Measurements from ENCODE around the gene TRMT11.
"Not testable (repeated sequence)": the region's sequence is repeated elsewhere in the genome, so short reads cannot be mapped to it uniquely, and the experiment has no call there.

Gene TRMT11

DNA sequence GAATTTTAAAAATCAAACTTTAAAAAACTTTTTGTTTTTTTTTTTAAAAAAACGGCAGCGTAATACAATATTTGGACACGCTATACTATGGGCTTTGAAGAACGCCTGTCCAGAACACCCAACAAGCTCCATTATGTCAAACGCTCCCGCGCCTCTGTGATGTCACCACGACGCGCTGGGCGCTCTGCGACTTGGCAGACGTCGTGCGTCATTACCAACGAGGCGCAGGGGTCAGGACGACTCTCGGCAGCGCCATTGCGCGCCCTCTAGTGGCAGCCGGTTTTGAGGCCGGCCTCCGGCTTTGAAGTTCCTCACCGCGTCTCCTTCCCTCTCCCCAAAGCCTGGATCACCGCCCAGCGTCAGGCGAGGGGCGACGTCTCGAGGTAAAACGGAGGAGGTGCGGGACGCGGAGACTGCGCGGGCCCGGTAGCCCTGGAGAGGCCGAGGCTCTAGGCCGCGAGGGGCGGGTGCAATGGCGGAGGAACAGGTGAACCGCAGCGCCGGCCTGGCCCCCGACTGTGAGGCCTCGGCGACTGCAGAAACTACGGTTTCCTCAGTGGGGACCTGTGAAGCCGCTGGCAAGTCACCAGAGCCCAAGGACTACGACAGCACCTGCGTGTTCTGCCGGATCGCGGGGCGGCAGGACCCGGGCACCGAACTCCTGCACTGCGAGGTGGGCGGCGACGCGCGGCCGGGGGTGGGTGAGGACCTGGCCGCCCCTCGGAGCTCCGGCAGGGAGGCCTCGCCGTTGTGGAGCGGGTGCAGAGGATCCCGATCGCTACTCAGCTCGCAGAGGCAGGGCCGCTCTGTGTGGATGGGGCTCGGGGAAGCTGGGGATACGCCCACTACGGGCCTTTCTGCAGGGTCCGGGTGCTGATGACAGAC is 29.6 kb upstream of the TRMT11 start, which contains the start of gene HINT3:
TSS of gene HINT3 (plus strand) at position 265 of the 885 bp plus-strand sequence. CDS start at position 473, 208 bp downstream.
- peak; percentile 91 to 92 for DNase-seq

DNA sequence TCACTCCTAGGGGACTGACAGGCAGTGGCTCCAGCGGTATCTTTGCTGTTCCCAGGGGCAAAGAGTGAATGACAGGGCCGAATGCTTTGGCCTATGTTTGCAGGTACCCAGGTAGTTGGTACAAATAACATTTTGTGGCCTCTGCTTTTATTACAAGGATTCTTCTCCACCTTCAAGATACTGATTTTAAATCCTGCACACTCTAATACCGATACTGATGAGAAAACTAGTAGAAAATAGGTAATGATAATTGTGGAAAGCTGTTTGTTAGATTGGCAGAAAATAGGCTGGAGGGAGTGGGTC is 29.0 kb upstream of the TRMT11 start:
- DNase-seq, result no peak

DNA sequence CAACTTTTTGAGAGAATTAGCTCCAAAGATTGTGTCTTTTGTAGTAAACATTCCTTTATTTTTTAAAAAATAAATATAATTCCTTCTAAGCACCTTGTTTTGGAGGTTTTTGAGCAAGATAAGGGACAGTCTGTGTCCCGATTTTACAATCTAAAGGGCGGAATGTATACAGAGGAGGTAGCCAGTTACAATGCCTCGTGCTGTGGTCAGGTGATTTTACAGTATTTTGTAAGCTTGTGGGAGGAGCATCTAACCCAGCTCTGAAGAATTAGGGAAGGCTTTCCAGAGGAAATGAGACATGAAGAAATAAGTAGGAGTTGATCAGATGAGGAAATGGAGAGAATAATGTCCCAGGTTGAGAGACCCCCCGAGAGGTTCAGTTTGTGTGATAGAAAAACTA is 28.5 kb upstream of the TRMT11 start:
- DNase-seq, result no peak

DNA sequence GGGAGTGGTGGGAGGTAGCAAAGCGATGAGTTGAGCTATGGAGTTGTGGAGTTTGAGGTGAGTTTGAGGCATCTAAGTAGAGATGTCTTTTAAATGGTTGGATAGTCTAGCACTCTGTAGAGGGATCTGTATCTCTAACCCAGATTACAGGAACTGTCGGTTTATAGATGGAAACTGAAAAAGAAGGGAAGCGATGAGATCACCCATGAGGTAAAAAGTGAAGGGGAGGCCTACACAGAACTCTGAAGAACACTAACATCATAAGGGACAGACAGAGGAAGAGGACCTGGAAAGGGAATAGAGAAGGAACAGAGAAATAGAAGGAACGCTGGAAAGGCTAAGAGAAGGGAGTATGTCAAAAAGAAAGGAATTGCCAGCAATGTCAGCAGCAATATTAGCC is 27.3 kb upstream of the TRMT11 start:
- DNase-seq, result no peak

DNA sequence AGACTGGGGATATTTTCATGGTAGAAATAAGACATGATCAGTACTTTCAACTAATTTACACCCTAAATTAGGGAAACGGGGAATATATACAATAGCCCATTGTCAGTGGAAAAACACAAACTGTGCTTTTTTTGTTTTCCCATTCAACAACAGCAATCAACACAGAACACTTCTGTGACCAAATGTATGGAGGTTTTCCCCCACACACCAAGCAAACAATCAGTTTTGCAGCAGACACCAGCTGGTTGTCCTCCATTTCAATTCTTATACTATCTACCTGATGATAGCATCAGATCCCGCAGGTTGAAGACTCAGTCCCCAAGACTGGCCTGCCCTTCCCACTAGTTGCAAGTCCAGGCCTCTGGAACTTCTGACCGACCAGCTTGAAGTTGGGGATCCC is 25.2 kb upstream of the TRMT11 start:
- DNase-seq, result no peak

DNA sequence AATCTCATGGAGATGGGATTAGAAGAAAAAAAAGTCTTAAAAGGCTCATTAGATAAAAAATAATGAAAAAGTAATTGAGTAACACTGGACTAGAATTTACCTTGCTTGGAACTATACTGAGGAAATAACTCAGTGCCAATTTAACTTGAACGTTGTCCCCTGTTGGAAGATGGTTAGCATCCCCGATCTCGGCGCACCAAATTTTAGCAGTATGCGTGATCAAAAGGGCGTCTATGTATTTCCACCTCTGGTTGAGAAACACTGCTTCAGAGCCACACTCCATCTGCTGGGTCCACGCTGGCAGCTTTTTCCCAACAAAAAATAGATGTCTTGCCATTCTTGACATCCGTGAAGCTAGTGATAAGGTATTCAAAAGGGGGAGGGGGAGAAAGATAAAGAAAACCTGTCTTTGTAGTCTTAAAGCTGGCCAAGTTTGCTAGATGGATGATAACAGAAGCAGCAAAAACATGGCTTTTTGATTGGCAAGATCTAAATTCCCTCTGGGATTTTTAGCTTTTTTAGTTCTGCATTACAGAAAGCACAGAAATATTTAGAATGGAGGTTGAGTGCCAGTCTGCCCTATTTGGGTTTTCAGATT is 23.3 kb upstream of the TRMT11 start:
- no peak for DNase-seq

DNA sequence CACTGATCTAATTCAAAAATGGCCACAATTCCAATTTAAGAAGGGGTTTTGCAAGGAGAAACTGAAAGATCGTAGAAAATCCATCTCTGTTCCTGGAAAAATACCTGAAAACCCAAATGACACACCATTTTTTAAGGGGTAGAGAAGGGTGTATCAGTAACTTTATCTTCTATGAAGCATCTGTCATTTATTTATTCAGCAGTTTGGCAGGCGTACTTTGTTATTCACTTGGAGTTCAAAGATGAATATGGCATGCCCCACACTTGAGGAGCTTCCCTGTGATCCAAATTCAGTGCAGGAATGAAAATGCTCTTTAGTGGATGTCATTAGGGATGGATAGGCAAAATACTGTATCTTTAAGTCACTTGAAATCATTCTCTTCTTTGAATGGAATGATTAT is 22.5 kb upstream of the TRMT11 start:
- DNase-seq, result no peak

DNA sequence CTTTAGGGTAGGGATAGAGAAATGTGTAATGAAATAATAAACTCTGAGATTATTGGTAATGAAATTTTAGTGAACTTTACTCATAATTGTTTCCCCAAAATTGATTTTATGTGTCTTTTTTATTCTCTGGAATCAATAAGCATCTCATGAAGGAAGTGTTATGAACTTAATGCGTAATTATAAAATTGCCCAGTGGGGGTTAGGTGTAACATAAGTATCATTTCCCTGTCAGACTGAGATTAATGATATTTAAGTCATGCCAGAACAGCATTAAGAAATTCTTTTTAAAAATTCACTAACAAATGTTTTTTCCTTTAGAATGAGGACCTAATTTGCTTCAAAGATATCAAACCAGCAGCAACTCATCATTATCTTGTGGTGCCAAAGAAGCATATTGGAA is 19.8 kb upstream of the TRMT11 start:
- no peak for DNase-seq

DNA sequence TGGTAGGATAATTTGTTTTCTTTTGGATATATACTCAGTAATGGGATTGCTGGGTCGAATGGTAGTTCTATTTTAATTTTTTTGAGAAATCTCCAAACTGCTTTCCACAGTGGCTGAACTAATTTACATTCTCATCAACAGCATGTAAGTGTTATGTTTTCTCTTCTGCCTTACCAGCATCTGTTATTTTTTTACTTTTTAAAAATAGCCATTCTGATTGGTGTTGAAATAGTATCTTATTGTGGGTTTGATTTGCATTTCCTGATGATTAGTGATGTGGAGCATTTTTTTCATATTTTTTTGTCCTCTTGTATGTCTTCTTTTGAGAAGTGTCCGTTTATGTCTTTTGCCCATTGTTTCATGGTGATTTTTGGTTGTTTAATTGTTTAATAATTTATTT is 17.8 kb upstream of the TRMT11 start:
- DNase-seq, result no peak

DNA sequence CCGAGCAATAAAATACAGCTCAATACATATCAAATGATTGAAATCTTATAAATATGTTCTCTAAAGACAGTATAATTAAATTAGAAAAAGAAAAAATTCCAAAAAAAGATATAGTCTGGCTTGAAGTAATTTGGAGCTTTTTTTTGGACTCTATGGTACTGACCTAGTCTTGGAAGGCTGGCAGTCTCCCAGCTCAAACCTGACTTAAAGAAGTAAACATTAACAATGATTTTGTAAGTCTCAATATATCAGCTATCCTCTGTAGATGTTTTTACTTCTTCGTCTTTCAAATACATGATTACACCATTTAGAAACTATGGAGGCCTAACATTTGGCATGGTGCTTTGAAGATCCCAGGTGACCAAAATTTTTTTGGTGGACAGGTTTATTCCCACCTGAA is 15.6 kb upstream of the TRMT11 start:
- DNase-seq, result no peak

DNA sequence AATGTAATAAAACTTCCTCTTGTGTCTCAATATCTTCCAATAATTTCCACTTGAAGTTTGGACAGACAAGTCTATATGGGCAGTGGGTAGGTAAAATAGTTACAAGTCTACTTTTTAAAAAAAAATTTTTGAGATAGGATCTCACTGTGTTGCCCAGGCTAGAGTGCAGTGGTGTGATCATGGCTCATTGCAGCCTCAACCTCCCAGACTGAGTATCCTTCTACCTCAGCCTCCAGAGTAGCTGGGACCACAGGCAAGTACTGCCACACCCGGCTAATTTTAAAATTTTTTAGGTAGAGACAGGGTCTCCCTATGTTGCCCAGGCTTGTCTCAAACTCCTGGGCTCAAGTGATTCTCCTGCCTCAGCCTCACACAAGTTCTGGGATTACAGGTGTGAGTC is 13.9 kb upstream of the TRMT11 start:
- not testable (repeated sequence) for DNase-seq

DNA sequence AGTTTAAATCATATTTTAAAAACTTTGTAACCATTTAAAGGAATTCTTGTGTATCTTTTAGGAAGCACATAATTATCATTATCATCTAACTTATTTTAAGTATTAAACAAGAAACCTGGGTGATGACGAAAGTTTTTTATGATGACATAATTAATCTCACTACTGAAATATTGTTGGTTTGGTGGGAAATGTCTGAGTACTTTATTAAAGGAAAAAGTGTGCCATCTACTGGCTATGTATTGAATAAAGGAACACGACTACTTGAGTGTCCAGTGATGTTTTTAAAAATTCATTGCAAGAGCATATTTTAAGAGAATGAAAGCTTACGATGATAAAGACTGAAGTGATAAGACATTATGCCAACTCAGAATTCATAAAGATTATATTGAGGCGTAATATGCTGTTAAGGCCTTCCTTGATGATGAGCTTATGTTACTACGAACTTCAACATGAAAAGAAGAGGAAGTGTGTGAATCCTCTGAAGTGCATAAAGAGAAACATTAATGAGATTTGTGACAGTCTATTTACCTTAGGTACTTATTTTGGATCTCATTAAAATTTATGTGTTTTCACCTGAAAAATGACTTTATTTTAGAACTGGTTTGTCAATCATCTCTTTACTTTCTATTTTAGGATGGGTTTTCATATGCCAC is 12.0 kb upstream of the TRMT11 start:
- DNase-seq, result peak in 1 of 2 donors; percentile 61

DNA sequence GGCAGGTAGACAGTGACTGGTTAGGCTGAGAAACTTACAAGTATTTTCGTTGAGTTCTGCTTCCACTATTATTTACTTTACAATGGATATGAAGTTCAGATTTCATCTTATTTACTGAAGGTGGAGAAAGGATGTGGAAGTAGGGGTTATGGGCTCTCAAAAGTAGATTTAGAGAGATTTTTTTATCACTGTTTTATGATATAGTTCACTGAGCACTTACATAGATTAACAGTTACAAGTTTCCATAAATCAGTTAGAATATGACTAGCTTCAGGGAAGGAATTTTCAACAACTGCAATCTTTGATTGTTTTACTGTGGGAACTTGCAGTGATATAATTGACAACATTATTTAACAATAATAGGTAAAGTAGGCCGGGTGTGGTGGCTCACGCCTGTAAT is 7.2 kb upstream of the TRMT11 start:
- no peak for DNase-seq

DNA sequence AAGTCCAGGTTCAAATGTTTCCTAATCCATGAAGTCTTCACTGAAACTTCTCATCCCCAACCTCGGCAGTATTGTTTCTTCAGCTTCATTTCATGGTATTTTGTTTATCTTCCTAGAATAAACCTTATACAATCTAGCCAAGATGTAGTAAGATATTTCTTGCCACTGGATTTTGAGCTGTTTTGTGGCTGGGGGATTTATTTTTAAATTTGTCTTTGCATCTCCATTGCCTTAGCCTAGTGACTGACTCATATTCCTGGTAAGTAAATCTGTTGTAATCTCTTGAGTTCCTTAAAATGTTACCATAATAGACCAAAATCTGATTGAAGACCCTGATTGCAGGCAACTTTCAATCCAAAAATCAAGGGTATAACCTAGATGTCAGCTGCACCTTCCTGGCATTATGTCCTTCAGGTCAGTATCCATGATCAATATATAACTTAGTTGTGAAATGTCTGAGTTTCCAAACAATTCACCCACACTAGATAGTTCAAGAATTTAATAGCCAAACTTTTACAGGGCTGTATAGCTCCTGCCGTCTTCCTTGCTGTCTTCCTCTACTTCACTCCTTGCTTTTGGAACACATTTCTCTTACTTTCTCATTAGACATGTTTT is 4.7 kb upstream of the TRMT11 start:
- DNase-seq, result no peak

DNA sequence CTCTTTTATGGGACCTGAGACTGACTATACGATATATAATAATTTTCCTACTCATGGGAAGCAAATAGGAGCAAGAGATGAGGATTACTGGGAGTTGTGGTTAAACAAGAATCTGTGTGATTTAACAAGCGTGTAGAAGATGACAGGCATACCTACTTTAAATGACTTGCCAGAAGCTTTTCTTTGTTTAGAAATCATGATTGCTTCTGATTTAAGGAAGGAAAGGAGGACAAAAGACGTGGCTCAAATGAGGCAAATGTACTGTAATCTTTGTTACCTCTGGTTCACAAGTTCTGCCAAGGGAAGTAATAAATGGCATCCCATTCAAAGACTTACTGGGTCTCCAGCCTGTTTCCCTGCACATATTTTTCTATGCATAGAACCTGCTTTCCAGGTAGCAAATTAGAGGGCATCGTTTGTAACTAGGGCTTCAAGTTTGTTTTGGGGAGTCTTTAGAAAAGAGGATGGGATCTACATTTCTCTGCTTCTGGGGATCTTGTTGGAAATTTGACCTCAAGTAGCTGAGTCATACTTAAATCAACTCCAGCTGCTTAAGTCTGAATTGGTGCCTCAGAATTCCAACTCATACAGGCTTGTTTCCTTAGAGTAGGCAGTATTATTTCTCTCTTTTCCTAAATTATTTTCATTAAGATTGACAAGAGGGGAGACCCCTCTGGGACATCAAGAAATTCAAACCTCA is 2.9 kb upstream of the TRMT11 start:
- DNase-seq, result no peak

DNA sequence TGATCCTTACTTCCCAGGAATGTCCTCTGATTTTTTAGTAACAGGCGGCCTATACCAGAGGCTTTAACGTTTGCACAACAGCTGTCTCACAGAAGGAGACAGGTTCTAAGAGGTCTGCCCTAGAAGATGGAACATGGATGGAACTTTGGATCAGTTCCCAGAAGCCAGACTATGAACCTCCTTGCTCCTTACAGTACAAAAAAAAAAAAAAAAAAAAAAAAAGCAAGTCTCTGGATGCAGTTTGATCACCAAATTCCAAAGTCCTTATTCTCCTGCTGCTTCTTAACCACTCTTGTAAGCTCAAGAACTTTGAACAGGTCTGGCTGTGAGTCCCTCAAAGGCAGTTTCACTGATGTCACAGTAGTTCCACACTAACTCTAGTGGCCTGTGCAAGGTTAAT is 2.0 kb upstream of the TRMT11 start:
- no peak for DNase-seq

DNA sequence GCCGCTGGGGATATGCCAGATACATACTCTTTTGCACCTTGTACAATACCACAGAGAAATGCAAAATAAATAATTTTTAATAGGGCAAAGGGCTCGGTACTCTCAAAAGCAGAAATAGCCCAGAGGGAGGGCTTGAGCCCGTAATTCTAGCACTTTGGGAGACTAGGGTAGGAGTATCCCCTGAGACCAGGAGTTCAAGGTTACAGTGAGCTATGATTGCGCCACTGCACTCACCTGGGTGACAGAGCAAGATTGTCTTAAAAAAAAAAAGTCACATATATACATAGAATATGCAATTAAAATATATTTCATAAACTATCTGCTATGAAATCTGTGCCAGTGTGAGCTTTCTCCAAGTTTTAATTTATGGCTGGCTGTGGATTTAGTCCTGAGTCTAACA is 818 bp upstream of the TRMT11 start:
- no peak for DNase-seq

DNA sequence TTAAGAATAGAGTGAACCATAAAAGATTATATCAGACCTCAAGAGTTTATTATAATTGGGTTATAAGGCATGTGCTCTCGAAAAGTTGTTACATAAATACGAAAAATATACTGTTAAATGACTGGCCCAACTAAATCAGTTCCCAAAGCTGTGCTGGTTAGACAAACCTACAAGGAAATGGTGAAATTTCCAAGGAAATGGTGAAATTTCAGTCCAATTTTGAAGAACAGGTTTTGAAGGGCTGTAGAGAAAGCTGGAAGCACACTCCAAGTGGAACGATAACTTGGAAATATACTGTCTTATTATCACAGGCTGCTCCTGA is 400 bp upstream of the TRMT11 start:
- DNase-seq, result no peak

DNA sequence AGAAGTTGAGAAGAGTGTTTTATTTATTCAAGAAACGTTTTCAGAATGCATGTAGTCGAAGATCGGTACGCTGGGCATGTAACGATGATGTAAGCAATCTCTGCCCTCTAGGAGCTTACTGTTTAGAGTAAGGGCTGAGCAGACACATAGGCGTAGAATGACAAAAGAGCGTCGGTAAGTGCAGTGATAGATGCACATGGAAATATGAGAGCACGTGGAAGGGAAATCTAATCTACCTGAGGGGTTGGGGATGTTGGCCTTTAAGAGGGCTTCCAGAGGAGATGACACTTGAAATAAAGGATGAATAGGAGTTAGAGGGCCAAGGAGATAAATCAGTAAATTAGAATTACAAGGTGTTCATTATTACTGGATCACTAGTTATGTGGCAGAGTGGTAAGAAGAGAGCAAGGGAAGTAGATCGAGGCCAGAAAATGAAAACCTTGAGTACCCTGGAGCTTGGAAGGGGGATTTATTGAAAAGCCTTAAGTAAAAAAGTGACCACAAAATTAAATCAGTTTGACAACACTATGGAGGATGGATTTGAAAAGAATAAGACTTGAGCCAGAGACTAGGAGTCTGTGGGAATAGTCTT is 782 bp downstream of the TRMT11 start:
- DNase-seq, result no peak

DNA sequence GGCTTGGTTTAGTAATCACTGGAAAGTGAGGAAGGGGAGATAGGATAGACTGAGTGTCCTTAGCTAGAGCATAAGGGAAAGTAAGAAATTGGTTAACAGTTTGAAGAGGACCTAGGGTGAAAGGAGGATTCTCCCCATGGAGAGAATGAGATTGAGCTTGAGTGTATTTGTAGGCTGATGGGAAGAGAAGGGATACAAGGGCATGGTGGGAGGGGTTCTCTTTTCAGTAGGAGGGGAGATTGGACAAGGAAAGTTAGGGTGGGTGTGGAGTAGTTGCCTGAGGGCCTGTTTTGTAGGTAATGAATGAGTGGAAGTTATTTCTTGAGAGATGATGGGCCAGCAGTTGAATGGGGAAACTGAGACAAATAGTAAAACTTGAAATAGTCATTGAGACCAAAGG is 1.9 kb downstream of the TRMT11 start:
- no peak for DNase-seq

DNA sequence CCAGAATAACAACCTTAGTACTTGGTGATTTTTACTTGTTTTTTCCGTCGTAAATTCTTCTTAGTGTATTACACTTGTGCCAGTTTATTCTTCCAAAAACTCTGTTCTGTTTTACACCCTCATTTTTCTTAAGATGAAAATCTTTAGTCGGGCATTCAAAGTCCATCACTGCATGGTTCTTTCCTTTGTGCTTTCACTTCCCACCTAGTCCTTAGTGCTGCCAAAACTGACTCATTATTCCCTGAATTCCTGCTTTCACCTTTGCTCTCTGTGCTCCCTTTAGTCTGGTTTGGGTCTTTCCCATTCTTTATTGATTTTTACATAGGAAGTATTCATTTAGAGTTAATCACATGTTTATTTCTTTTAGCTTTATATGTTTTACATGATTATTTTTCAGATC is 3.3 kb downstream of the TRMT11 start:
- DNase-seq, result no peak

DNA sequence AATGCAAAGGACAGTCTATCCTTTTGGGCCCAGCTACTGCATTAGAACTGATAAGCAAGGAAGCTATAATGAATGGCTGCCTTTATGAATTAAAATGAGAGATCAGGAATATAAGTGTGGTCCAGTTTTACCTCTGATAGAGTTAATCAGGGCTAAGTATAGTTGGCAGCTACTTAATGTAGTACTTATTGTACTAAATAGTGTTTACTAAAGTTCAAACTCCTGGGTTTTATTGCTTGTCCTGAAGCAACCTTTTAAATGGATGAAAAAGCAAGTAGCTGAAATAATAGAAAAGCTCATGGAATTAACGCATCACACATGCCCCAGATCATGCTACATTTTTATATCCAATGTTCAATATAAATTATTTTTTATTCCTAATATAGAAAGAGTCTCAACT is 5.3 kb downstream of the TRMT11 start:
- DNase-seq, result no peak

Measured in bone marrow (tissue), 2 donors.